H1 (cell line): ENCODE results near the gene GALNTL6. TPM values are rescaled to one million over a fixed set of nuclear protein-coding genes. Genes with fewer than 3 reads are reported as not detected.

Source experiments
- CTCF ChIA-PET: fragments of 300-600 bp; sonication (Branson Sonifier 250); formaldehyde crosslinking; loops from one replicate; lab custom pipeline; 2021; ENCODE audit not compliant: partially characterized antibody; lab: Charles Lee
- POLR2A ChIA-PET: fragments of 300-600 bp; sonication (Branson Sonifier 250); formaldehyde crosslinking; loops from one replicate; lab custom pipeline; 2021; ENCODE audit warnings: inconsistent platforms; ENCODE audit not compliant: partially characterized antibody; lab: Charles Lee
- DNase-seq, 2 experiments: peaks; one replicate each; pipeline versions ENCODE4 v3.0.0 to v3.0.0-alpha.2; 2010 to 2022; ENCODE audit warnings: low spot score in 2 of 2, low read depth in 1 of 2, mixed read lengths in 1 of 2
- FAIRE-seq: peaks from 2 replicates; lab custom pipeline; 2011; peaks lifted over from hg19 to GRCh38; lab: Jason Lieb, UNC
- H2AFZ ChIP-seq: 2 replicates; pipeline ENCODE4 v1.8.1; 2012; ENCODE audit warnings: low read length, inconsistent platforms
- H2AK5ac ChIP-seq: 2 replicates; pipeline ENCODE4 v1.6.1; 2013; ENCODE audit warnings: low read depth, low read length
- H2BK120ac ChIP-seq: replicated peaks from 2 replicates; pipeline ENCODE3; 2013; ENCODE audit warnings: low read depth, low read length, inconsistent platforms
- H2BK12ac ChIP-seq: 2 replicates; pipeline ENCODE4 v1.6.1; 2013; ENCODE audit warnings: low read depth, low read length
- H2BK15ac ChIP-seq: 2 replicates; pipeline ENCODE4 v1.6.1; 2013; ENCODE audit warnings: low read length
- H2BK20ac ChIP-seq: 2 replicates; pipeline ENCODE4 v1.6.1; 2013; ENCODE audit warnings: low read length
- H2BK5ac ChIP-seq: 2 replicates; pipeline ENCODE4 v1.6.1; 2013; ENCODE audit warnings: low read depth, low read length
- H3K14ac ChIP-seq: 2 replicates; pipeline ENCODE4 v1.6.1; 2013; ENCODE audit warnings: inconsistent platforms; ENCODE audit not compliant: insufficient read length
- H3K18ac ChIP-seq: 2 replicates; pipeline ENCODE4 v1.6.1; 2013; ENCODE audit warnings: low read length; ENCODE audit errors: extremely low read depth
- H3K23ac ChIP-seq: 2 replicates; pipeline ENCODE4 v1.6.1; 2013; ENCODE audit warnings: inconsistent platforms; ENCODE audit not compliant: insufficient read length
- H3K23me2 ChIP-seq: 2 replicates; pipeline ENCODE4 v1.6.1; 2013; ENCODE audit warnings: low read depth, low read length
- H3K27ac ChIP-seq: 2 replicates; pipeline ENCODE4 v1.6.1; 2011; ENCODE audit warnings: low read depth, low read length, inconsistent platforms
- H3K27me3 ChIP-seq, 4 experiments: replicated peaks in 1 of 4; 1 replicate in 1 of 4; 2 replicates in 3 of 4; pipeline versions ENCODE4 v1.6.1 to v1.8.1; 2011 to 2013; ENCODE audit warnings: low read length in 3 of 4, mild to moderate bottlenecking in 3 of 4, inconsistent platforms in 2 of 4, mixed read lengths in 2 of 4, moderate library complexity in 1 of 4; ENCODE audit not compliant: control insufficient read depth in 3 of 4, insufficient read depth in 3 of 4; ENCODE audit errors: extremely low read depth in 1 of 4
- H3K36me3 ChIP-seq, 4 experiments: 2 replicates each; pipeline versions ENCODE4 v1.6.1 to v1.8.1; 2011 to 2013; ENCODE audit warnings: mild to moderate bottlenecking in 4 of 4, low read length in 3 of 4, moderate library complexity in 2 of 4, control low read depth in 1 of 4, inconsistent platforms in 1 of 4; ENCODE audit not compliant: insufficient read depth in 4 of 4, control insufficient read depth in 2 of 4
- H3K4ac ChIP-seq: replicated peaks from 2 replicates; pipeline ENCODE3; 2013; ENCODE audit warnings: low read length, low read depth, mixed read lengths, inconsistent platforms; ENCODE audit not compliant: insufficient read length
- H3K4me1 ChIP-seq, 4 experiments: replicated peaks in 1 of 4; 1 replicate in 1 of 4; 2 replicates in 3 of 4; pipeline versions ENCODE4 v1.6.1 to v1.8.1; 2011 to 2013; ENCODE audit warnings: low read length in 3 of 4, inconsistent platforms in 2 of 4, mixed read lengths in 1 of 4; ENCODE audit not compliant: insufficient read depth in 4 of 4, control insufficient read depth in 3 of 4
- H3K4me2 ChIP-seq, 2 experiments: 2 replicates each; pipeline versions ENCODE4 v1.6.1 to v1.8.1; 2011 to 2013; ENCODE audit warnings: low read depth in 2 of 2, low read length in 2 of 2, control low read depth in 1 of 2, inconsistent platforms in 1 of 2, mild to moderate bottlenecking in 1 of 2; ENCODE audit not compliant: insufficient read depth in 1 of 2
- H3K4me3 ChIP-seq, 4 experiments: fragments of 200-600, 300-600 bp in 1 of 4; sonication (generic), shearing (Covaris generic), sonication (Bioruptor Twin) in 1 of 4; 2 replicates each; pipeline versions ENCODE4 v1.5.1 to v1.8.1; 2011 to 2016; ENCODE audit warnings: low read length in 4 of 4, low read depth in 3 of 4, control low read depth in 2 of 4, inconsistent platforms in 2 of 4, mild to moderate bottlenecking in 2 of 4, mixed read lengths in 1 of 4, moderate library complexity in 1 of 4; ENCODE audit not compliant: insufficient read depth in 2 of 4; ENCODE audit errors: extremely low read depth in 1 of 4
- H3K56ac ChIP-seq: replicated peaks from 2 replicates; pipeline ENCODE3; 2013; ENCODE audit warnings: low read depth, mild to moderate bottlenecking, mixed read lengths, low read length, inconsistent platforms; ENCODE audit not compliant: insufficient read length
- H3K79me1 ChIP-seq: 2 replicates; pipeline ENCODE4 v1.6.1; 2013; ENCODE audit warnings: low read depth, low read length, control low read depth
- H3K79me2 ChIP-seq, 2 experiments: 2 replicates each; pipeline versions ENCODE4 v1.6.1 to v1.8.1; 2012 to 2013; ENCODE audit warnings: low read length in 2 of 2, mild to moderate bottlenecking in 2 of 2, inconsistent platforms in 1 of 2; ENCODE audit not compliant: insufficient read depth in 2 of 2, control insufficient read depth in 1 of 2
- H3K9ac ChIP-seq, 4 experiments: replicated peaks in 1 of 4; 1 replicate in 1 of 4; 2 replicates in 3 of 4; pipeline versions ENCODE4 v1.6.1 to v1.8.1; 2011 to 2013; ENCODE audit warnings: low read depth in 3 of 4, low read length in 3 of 4, control low read depth in 2 of 4, mild to moderate bottlenecking in 2 of 4, moderate library complexity in 2 of 4, inconsistent platforms in 1 of 4; ENCODE audit errors: extremely low read depth in 1 of 4
- H3K9me3 ChIP-seq, 2 experiments: 2 replicates each; pipeline versions ENCODE4 v1.6.1 to v1.8.1; 2012 to 2013; ENCODE audit warnings: mild to moderate bottlenecking in 2 of 2, moderate library complexity in 2 of 2, control low read depth in 1 of 2, inconsistent platforms in 1 of 2, low read depth in 1 of 2, low read length in 1 of 2, mixed read lengths in 1 of 2; ENCODE audit not compliant: insufficient read depth in 2 of 2
- H4K20me1 ChIP-seq, 2 experiments: replicated peaks in 1 of 2; 2 replicates each; pipeline versions ENCODE3 to v1.8.1; 2011 to 2013; ENCODE audit warnings: inconsistent platforms in 2 of 2, low read length in 2 of 2, mild to moderate bottlenecking in 1 of 2; ENCODE audit not compliant: insufficient read depth in 2 of 2, control insufficient read depth in 1 of 2
- H4K5ac ChIP-seq: 2 replicates; pipeline ENCODE4 v1.6.1; 2013; ENCODE audit warnings: low read length, low read depth, mixed read lengths, inconsistent platforms; ENCODE audit not compliant: insufficient read length
- H4K8ac ChIP-seq: 2 replicates; pipeline ENCODE4 v1.8.0; 2013; ENCODE audit warnings: mild to moderate bottlenecking, moderate library complexity, low read length, inconsistent platforms; ENCODE audit not compliant: insufficient read depth; ENCODE audit errors: extremely low read depth
- H4K91ac ChIP-seq: replicated peaks from 2 replicates; pipeline ENCODE3; 2013; ENCODE audit warnings: low read length, mixed read lengths, inconsistent platforms; ENCODE audit not compliant: insufficient read length
- BCL11A ChIP-seq, 2 experiments: IDR thresholded peaks; one replicate each; pipeline ENCODE4 v1.6.1; 2011; ENCODE audit warnings: low read depth in 2 of 2, low read length in 2 of 2, mild to moderate bottlenecking in 2 of 2
- CHD1 ChIP-seq: IDR thresholded peaks from 2 replicates; pipeline ENCODE4 v1.6.1; 2012; ENCODE audit warnings: low read depth, low read length, improper control_type of control experiment
- SIN3A ChIP-seq, 2 experiments: IDR thresholded peaks in 1 of 2; conservative IDR thresholded peaks in 1 of 2; 2 replicates each; pipeline ENCODE4 v1.6.1; 2011 to 2012; ENCODE audit warnings: low read length in 2 of 2, improper control_type of control experiment in 1 of 2, low read depth in 1 of 2, mild to moderate bottlenecking in 1 of 2
- WGBS, 2 experiments: shearing (Covaris generic) in 1 of 2; methylation state at CpG; one replicate each; pipeline versions ENCODE4 v1.1.6 to v1.1.7; 2013 to 2015; ENCODE audit warnings: low lambda C conversion rate in 2 of 2, mixed read lengths in 2 of 2, inconsistent platforms in 1 of 2, low coverage in 1 of 2, missing lambda C conversion rate in 1 of 2; ENCODE audit not compliant: insufficient replicate concordance in 2 of 2, insufficient coverage in 1 of 2, insufficient read length in 1 of 2; ENCODE audit errors: extremely low coverage in 1 of 2, missing lambda C conversion rate in 1 of 2; 5-methylcytosine and 5-hydroxymethylcytosine counted together
- polyA plus RNA-seq, 7 experiments: library from polyadenylated mRNA; depleted of rRNA in 3 of 7; stranded (reverse) in 5 of 7; unstranded in 2 of 7; fragments of >200 nt in 5 of 7; fragments of 200-250 nt in 2 of 7; gene quantifications; 1 replicate in 5 of 7; 2 replicates in 1 of 7; 4 replicates in 1 of 7; pipeline versions ENCODE4 v1.2.1 to v1.2.3, GENCODE V29; 2011 to 2013; ENCODE audit warnings: missing spikeins in 2 of 7, mixed read lengths in 2 of 7
- total RNA-seq: library from RNA; stranded (reverse); fragmentation: NEBNext Ultra II Directional; extraction: Animal tissue kit (Norgen Biotek cat#: 25700); gene quantifications from 2 replicates; pipeline ENCODE4 v1.2.1, GENCODE V29; 2021

GALNTL6 gene
- total and polyA plus RNA-seq, 2 of the 8 experiments (the other 6 are each of a cell fraction or from before 2014, with no cell fraction given) = 0.03 to 0.32 TPM

- Histone ChIP-seq H3K14ac (no peak overlapping the region), H3K56ac (no peak overlapping the region), H4K8ac (no peak overlapping the region), H3K4me1 (no peaks in the 10 kb centered on the region), H3K18ac (no peak overlapping the region), H3K23me2 (no peaks in the 10 kb centered on the region), H4K5ac (no peak overlapping the region), H4K20me1 (no peaks in the 10 kb centered on the region), H2BK5ac (no peak overlapping the region), H3K4ac (no peak overlapping the region), H3K4me3 (no peak overlapping the region), H2BK120ac (no peak overlapping the region), H3K79me2 (no peaks in the 10 kb centered on the region), H3K27ac (no peak overlapping the region), H2BK20ac (no peak overlapping the region), H2BK15ac (no peak overlapping the region), H3K9me3 (no peaks in the 10 kb centered on the region), H4K91ac (no peak overlapping the region), H3K27me3 (no peaks in the 10 kb centered on the region), H2AK5ac (no peak overlapping the region), H3K79me1 (no peaks in the 10 kb centered on the region), H2BK12ac (no peak overlapping the region), H3K4me2 (no peak overlapping the region), H3K36me3 (no peaks in the 10 kb centered on the region), H3K23ac (no peak overlapping the region), H3K9ac (no peak overlapping the region), H2AFZ (peak overlapping the region; percentile 44; the same call in 1 of the 2 replicates)
- ChIA-PET CTCF (interaction anchor here (1.1 kb wide), 1 partner anchor 526 kb away, joined by 4 read pairs; no protein-coding TSS in a partner anchor), POLR2A (no interaction called here)
- FAIRE-seq (no peak), DNase-seq (no peak)
- WGBS, 2 experiments = 84% methylated on average over 12 of the region's 15 CpGs; no CpG with 5 or more reads in 1 of the 2 experiments
- no peak for TF ChIP-seq CHD1
- TF ChIP-seq SIN3A (conservative IDR thresholded peaks at IDR 0.05 in 1 of 2, IDR thresholded peaks at IDR 0.05 in 1 of 2; ENCODE audit: low read depth in 1 of 2, low read length in 2 of 2) = no peak
- no peak for TF ChIP-seq BCL11A (IDR thresholded peaks at IDR 0.05; ENCODE audit: low read depth in 2 of 2, low read length in 2 of 2)
Observed at GRCh38 chr4:172155838-172156345, 342.7 kb downstream of the GALNTL6 start.
